Parathyroid adenoma (tissue), 2 donors: ENCODE measurements around the gene OIP5.

ENCODE experiments used
- H2AFZ ChIP-seq: fragments of 300-600 bp; sonication (generic); one replicate; pipeline ENCODE4 v1.7.0; 2017; ENCODE audit warnings: antibody characterized with exemption, mild to moderate bottlenecking
- H3K27ac ChIP-seq: fragments of 300-600 bp; sonication (generic); one replicate; pipeline ENCODE4 v1.7.0; 2017
- H3K27me3 ChIP-seq: fragments of 300-600 bp; sonication (generic); one replicate; pipeline ENCODE4 v1.7.0; 2017; ENCODE audit warnings: low read length; ENCODE audit not compliant: control insufficient read depth, insufficient read depth
- H3K36me3 ChIP-seq: fragments of 300-600 bp; sonication (generic); one replicate; pipeline ENCODE4 v1.7.0; 2017; ENCODE audit warnings: low read length; ENCODE audit not compliant: control insufficient read depth, insufficient read depth
- H3K4me1 ChIP-seq: fragments of 300-600 bp; sonication (generic); one replicate; pipeline ENCODE4 v1.7.0; 2017; ENCODE audit warnings: control low read depth
- H3K4me2 ChIP-seq: fragments of 300-600 bp; sonication (generic); one replicate; pipeline ENCODE4 v1.7.0; 2017; ENCODE audit warnings: low read length
- H3K4me3 ChIP-seq: fragments of 300-600 bp; sonication (generic); one replicate; pipeline ENCODE4 v1.7.0; 2017; ENCODE audit warnings: low read depth, low read length
- H3K79me2 ChIP-seq: fragments of 300-600 bp; sonication (generic); one replicate; pipeline ENCODE4 v1.7.0; 2017; ENCODE audit warnings: control low read depth
- H3K9ac ChIP-seq: fragments of 300-600 bp; sonication (generic); one replicate; pipeline ENCODE4 v1.7.0; 2017; ENCODE audit warnings: mild to moderate bottlenecking
- H3K9me3 ChIP-seq: fragments of 300-600 bp; sonication (generic); one replicate; pipeline ENCODE4 v1.7.0; 2017; ENCODE audit warnings: low read length; ENCODE audit not compliant: control insufficient read depth
- TF ChIP-seq, protein P1 (sequence below): fragments of 300-600 bp; sonication (generic); IDR thresholded peaks from one replicate; pipeline ENCODE4 v1.7.0; 2017; ENCODE audit warnings: antibody characterized with exemption, mild to moderate bottlenecking
- donor health status: primary hyperparathyroidism.

Gene OIP5

DNA sequence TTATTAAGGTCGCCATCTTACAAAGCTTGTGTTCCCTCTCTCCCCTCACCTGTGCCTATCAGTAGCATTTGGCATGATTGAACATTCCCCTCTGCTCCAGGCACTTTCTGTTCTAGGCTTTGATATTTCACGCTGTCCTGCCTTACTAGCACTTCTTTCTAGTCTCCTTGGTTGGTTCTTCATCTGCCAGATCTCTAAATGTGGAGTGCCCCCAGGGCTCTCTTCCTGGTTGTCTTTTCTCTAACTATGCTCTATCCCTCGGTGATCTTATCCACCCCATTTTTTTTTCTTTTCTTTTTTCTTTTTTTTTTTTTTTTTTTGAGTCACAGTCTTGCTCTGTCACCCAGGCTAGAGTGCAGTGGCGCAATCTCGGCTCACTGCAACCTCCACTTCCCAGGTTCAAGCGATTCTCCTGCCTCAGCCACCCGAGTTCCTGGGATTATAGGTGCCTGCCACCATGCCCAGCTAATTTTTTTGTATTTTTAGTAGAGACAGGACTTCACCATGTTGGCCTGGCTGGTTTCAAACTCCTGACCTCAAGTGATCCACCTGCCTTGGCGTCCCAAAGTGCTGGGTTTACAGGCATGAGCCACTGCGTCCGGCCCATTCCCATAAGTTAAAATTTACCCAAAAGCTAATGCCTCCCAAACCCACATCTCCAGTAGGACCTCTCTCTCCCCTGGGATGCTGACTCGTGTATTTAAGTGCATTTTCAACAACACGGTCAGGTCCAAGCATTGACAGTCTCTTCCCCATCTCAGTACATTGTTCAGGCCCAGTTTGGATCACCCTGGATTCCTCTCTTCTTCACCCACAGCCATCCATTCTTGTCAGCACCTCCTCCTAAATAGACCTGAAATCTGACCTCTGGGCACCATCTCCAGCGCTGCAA, 5.5 kb upstream of the OIP5 start:
- Histone ChIP-seq H3K4me1 (no peaks in the 10 kb centered on the region), H3K36me3 (no peaks in the 10 kb centered on the region), H3K4me3 (no peak overlapping the region), H3K27me3 (no peaks in the 10 kb centered on the region), H3K27ac (no peak overlapping the region), H2AFZ (no peak overlapping the region), H3K79me2 (no peaks in the 10 kb centered on the region), H3K4me2 (no peak overlapping the region), H3K9me3 (no peaks in the 10 kb centered on the region), H3K9ac (no peak overlapping the region)
- TF ChIP-seq, protein P1, sequence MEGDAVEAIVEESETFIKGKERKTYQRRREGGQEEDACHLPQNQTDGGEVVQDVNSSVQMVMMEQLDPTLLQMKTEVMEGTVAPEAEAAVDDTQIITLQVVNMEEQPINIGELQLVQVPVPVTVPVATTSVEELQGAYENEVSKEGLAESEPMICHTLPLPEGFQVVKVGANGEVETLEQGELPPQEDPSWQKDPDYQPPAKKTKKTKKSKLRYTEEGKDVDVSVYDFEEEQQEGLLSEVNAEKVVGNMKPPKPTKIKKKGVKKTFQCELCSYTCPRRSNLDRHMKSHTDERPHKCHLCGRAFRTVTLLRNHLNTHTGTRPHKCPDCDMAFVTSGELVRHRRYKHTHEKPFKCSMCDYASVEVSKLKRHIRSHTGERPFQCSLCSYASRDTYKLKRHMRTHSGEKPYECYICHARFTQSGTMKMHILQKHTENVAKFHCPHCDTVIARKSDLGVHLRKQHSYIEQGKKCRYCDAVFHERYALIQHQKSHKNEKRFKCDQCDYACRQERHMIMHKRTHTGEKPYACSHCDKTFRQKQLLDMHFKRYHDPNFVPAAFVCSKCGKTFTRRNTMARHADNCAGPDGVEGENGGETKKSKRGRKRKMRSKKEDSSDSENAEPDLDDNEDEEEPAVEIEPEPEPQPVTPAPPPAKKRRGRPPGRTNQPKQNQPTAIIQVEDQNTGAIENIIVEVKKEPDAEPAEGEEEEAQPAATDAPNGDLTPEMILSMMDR, result no peak

DNA sequence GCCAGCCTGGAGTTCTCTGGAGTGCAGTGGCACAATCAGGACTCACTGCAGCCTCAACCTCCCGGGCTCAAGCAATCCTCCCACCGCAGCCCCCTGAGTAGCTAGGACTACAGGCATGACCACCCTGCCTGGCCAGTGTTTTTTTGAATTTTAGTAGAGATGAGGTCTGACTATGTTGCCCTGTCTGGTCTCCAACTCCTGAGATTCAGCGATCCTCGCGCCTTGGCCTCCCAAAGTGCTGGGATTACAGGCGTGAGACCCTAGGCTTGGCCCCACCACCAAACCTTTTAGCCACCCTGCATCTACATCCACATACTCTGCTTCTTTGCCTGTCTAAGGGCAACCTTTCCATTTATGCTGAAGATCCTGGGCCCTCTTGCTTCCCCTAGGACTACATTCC, 4.7 kb upstream of the OIP5 start:
- no peaks in the 10 kb centered on the region for H3K36me3 ChIP-seq
- H3K9me3 ChIP-seq, result no peaks in the 10 kb centered on the region
- no peak overlapping the region for H3K27ac ChIP-seq
- TF ChIP-seq, protein P1, result no peak
- no peaks in the 10 kb centered on the region for H3K4me1 ChIP-seq
- H3K9ac ChIP-seq, result no peak overlapping the region
- no peaks in the 10 kb centered on the region for H3K27me3 ChIP-seq
- no peak overlapping the region for H2AFZ ChIP-seq
- no peak overlapping the region for H3K4me3 ChIP-seq
- no peaks in the 10 kb centered on the region for H3K79me2 ChIP-seq
- no peak overlapping the region for H3K4me2 ChIP-seq

DNA sequence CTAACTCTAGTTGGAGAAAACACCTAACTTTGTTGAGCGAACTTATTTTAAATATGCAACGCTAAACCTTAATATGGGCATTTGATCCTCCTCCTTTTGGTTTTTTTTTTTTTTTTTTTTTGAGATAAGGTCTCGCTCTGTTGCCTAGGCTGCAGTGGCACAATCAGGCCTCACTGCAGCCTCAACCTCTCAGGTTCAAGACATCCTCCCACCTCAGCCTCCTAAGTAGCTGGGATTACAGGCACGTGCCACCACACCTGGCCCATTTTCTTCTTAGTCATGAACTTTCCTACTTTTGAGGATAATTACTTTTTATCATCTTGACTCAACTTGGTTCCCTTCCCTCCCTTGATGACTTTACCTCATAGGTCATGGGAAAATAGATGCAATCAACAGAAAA, 4.2 kb upstream of the OIP5 start:
- Histone ChIP-seq H3K79me2 (no peaks in the 10 kb centered on the region), H3K4me1 (no peaks in the 10 kb centered on the region), H3K27me3 (no peaks in the 10 kb centered on the region), H3K4me2 (no peak overlapping the region), H2AFZ (no peak overlapping the region), H3K9me3 (no peaks in the 10 kb centered on the region), H3K27ac (no peak overlapping the region), H3K4me3 (no peak overlapping the region), H3K36me3 (no peaks in the 10 kb centered on the region), H3K9ac (no peak overlapping the region)
- TF ChIP-seq, protein P1, result no peak

DNA sequence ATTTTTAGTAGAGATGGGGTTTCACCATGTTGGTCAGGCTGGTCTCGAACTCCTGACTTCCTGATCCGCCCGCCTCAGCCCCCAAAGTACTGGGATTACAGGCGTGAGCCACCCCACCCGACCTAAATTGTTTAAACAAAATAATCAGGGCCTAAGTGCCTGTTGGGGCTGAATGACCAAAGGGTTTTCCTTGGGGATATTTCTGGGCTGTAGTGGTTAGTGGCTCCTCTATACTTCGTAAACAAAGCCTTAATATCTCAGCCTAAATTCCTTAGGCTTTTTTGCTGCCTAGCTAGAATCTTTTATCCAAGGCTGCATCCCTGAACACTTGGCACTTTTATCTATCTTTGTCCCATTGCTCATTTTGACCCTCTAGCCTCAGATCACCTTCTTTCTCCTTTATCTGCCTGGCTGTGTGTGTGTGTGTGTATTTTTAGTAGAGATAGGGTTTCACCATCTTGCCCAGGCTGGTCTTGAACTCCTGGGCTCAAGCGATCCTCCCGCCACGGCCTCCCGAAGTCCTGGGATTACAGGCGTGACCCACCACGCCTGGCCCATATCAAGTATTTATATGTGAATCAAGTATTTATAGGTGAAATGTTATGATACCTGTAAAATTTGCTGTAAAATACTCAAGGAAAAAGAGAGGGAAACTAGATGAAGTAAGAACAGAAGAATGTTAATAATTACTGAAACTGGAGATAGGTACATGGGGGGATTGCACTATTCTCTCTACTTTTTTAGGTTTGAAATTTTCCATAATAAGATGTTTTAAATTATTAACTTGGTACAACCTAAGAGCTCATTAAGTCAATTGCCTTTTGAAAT, 2.1 kb upstream of the OIP5 start:
- H3K4me1 ChIP-seq, result no peaks in the 10 kb centered on the region
- H3K9ac ChIP-seq, result no peak overlapping the region
- H3K27ac ChIP-seq, result no peak overlapping the region
- no peaks in the 10 kb centered on the region for H3K36me3 ChIP-seq
- H3K27me3 ChIP-seq, result no peaks in the 10 kb centered on the region
- H3K9me3 ChIP-seq, result no peaks in the 10 kb centered on the region
- TF ChIP-seq, protein P1, result no peak
- H2AFZ ChIP-seq, result no peak overlapping the region
- H3K4me2 ChIP-seq, result no peak overlapping the region
- H3K79me2 ChIP-seq, result no peaks in the 10 kb centered on the region
- no peak overlapping the region for H3K4me3 ChIP-seq
